Central memory CD4-positive, alpha-beta T cell (primary cell): Measurements from ENCODE around the gene PTCH1.

ENCODE experiments used
- DNase-seq: peaks from one replicate; pipeline ENCODE4 v3.0.0; 2022
- total RNA-seq, 3 experiments: gene quantifications; one replicate each; lab custom pipeline; 2026; lab: John Stamatoyannopoulos, UW

Gene PTCH1
- 3.3 to 21.0 (median 10.1) reads per million in 3 experiments for total RNA-seq

DNA sequence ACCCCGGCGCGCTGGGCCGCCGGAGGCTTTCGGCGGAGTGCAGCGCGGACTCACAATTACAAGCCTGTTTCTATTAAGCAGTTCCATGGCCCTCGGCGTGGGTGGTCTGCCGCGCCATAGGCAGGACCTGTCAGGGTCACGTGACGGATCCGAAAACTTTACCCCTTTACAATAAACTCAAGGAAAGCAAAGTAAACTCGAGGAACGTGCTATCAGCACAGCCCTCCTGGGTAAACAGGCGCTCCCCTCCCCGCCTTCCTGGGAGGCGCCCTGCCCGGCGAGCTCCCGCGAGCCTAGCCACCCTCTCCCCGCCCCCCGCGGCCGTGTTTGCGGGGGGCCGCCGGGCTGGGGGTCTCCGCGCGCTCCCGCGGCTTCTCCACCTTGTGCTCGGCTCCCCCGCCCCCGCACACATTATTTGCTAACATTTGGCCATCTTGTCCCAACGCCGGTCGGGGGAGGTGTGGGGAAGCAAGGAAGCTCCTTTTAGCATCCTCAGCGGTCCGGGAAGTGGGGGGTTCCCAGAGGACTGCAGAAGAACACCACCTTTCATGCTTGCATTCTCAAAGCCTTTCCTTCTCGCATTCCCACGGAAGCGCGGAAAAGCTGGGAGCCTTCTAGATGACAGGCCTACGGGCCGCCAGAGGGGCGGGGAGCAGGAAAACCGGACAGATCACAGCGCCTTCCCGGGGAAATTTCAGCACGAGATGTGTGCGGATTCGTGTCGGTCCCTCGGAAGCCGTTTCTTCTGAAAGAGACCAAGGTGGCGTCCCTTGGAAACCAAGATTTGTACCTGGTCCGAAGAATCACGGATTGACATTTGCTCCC is at the start of gene PTCH1:
TSS of gene PTCH1 (minus strand) at position 238 of the 825 bp plus-strand sequence.
- peak; percentile 37 for DNase-seq

GRCh38 chr9:95565982-95566381 is 49.2 kb upstream of the PTCH1 start:
- DNase-seq = no peak

- no peak for DNase-seq
Measured at GRCh38 chr9:95561913-95562312, 45.1 kb upstream of the PTCH1 start.

- DNase-seq = no peak
Measured at GRCh38 chr9:95557142-95557541, 40.4 kb upstream of the PTCH1 start.

DNA sequence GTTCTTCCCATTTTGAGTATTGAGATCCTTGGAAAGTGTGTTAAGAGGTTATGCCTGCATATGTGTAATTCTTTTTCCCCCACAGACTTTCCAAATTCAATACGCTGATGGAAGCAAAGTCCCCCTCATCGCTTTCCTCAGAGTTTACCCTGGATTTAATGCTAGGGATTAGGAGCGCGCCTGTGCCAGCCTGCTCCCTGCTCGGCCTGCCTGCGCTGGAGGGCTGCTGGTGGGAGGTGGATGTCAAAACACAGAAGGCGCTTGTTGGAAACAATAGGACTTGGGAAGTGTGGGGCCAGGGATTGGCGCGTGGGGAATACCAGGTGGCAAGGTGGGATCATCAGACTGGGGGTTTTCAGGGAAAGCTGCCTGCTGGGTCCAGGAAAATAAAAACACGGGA is 39.8 kb upstream of the PTCH1 start:
- no peak for DNase-seq

GRCh38 chr9:95552814-95553546 is 36.2 kb upstream of the PTCH1 start:
- DNase-seq = no peak

GRCh38 chr9:95552255-95552654 is 35.5 kb upstream of the PTCH1 start:
- no peak for DNase-seq

DNA sequence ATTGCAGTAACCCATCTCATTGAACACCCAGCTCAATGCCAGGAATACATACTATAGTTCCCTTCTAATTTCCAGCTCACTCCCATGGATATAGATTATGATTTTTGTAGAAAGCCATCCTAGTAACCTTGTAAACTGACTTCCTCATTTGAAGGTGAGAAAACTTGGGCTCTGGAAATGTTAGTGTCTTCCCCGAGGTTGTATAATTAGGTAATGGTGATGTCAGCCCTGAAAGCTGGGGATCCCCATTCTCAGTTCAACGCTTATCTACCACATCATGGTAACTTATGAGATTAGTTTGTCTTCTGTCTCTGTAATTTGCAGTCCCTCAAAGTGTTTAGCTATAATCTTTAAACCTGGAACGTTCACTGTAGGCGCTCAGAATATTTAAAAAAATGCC is 34.6 kb upstream of the PTCH1 start:
- no peak for DNase-seq

- DNase-seq = no peak
Measured at GRCh38 chr9:95545831-95546567, 29.2 kb upstream of the PTCH1 start.

- DNase-seq = no peak
Measured at GRCh38 chr9:95533996-95534680, 17.4 kb upstream of the PTCH1 start.

DNA sequence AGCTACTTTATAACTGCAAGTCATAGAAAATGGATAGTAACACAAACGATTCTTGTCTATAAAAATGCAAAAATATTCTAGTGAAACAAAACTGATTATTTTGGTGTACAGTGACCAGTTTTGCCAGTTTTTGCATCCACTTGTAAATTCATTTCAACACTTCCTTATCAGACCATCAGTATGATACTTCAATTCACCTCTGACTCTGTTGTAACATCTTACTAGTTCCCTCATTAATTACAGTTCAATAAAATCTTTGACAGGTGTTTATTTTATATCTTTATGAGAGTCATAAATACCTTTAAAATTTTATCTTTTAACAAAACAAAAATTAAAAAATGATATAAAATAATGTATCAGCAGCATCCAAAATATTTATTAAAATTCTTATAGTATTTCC is 13.1 kb upstream of the PTCH1 start:
- no peak for DNase-seq

GRCh38 chr9:95528908-95529502 is 12.2 kb upstream of the PTCH1 start:
- no peak for DNase-seq

- no peak for DNase-seq
Measured at GRCh38 chr9:95522871-95523370, 6.2 kb upstream of the PTCH1 start.

DNA sequence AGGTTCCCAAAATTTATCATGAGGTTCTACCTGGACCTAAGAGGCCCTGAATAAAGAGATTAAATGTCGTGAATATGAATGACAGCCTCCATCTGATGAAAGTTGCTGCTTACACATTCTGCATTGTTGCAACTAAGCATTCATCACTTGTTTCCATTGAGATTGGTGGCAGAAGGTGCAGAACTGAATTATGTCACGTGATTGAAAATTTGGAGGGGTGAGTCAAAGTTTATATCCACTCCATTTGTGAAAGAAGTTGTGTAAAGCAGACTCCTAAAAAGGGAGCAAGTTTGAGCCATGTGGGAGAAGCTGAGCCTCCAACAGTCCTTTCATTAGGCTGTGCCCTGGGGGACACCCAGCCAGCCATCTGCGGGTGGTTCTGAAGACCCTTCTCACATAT is 4.9 kb upstream of the PTCH1 start:
- DNase-seq = no peak

DNA sequence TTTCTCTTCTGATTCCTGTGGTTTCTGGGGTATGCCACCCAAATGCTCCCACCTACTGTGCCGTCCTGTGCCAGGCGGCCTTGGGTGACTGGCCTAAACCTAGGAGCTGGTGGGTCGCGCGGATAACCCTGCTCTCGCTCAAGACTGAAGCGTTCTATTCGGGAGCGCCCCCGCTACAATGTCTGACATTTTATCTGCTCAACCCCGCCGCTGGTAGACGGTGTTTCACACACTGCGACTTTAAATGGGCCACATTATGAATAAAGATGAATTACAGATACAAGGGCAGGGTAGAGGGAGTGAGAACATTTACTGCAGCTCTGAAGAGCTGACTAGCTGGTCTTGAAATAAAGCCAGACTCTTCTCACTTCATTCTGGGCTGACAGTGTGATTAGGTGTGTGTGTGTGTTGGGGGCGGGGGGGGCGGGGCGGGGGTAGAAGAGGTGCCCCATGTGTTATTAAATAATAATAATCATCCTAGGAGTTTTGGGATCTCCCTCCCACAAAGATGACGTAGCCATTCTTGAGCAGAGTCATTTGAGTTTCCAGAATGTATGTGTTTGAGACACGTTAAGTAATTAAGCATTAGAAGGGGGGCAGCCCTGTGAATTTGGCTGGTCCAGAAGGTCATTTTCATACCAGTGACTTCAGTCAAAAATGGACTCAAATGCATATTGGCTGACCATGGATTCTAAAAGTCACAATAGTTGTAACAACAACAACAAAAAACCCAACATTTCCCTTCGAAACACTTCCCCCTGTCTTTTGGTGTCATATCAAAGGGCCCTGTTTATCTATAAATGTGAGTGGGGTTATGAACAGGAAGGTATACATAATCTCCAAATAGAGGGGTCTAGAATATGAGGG is 1.0 kb upstream of the PTCH1 start:
- DNase-seq = no peak

GRCh38 chr9:95516221-95516733 is 494 bp downstream of the PTCH1 start:
- DNase-seq = peak; percentile 5

DNA sequence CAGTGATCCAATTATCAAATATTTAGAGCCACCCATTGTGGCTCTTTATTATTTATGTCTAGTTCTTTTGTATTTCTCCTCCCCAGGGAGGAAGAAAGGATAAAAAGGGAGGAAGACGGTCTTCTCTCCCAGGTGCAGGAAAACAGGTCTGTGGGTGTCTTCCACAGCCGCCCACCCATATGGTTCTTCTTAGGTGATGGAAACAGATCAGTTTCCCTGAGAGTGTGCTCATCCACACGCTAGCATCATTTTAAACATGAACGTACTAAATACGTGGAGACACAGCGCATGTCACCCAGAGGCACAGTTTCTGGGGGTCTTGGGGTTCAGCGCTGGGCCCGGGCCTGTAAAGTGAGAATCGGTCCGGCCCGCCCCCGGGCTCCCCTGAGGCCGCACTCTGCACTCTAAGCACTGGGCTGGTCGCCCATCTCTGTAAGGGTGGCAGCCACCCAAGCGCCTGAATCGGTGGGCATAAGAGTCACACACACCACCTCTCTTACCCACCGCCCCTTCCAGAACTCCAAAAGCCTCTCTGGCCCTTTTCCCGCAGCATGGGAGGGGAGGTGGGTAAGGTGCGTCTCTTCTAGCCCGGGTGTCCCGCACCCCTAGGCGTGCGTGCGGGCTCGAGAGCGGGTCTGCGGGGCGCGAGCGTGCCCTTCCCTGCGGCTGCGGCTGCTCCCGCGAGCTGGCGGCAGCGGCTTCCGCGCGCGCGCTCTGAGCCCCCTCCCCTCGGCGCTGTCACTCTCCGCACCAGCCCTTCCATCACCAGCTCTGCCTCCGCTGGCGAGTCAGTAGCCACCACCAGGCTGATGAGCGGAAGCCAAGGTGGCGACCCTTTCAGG is 1.3 kb downstream of the PTCH1 start:
- DNase-seq = peak; percentile 26

DNA sequence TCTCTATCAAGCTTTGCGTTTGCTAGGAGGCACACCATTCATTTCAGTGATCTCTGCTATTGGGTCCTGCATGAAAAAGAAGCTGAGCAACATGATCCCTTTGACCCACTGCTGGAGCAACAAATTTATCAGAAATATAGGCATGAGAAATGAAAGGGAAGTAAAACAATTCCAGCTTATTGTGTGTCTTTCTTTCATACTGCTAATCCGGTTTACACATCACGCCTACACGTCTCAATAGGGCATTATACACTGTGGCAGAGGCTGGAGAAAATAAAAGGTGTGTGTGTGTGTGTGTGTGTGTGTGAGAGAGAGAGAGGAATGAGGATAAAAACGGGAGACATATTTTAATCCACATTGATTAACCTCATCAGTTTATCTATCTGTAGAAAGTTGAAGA is 2.4 kb downstream of the PTCH1 start:
- DNase-seq = no peak

DNA sequence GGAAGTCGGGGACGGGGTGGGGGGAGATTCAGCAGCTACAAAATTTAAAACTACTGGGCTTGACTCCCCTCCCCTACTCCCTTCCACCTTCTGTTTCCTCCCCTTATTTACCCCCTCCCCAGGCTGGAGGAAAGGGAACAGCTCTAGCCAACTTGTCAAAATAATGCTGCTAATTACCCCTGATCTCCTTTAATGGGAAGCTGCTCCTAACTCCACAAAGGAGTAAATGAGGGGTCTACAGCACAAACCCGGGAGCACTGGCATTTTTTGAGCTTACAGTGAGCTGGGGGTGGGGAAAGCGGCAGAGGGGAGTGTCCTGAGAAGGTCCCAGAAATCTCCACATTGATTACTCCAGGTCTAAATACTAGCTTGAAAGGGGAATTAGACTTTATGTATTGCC is 3.1 kb downstream of the PTCH1 start:
- DNase-seq = no peak

DNA sequence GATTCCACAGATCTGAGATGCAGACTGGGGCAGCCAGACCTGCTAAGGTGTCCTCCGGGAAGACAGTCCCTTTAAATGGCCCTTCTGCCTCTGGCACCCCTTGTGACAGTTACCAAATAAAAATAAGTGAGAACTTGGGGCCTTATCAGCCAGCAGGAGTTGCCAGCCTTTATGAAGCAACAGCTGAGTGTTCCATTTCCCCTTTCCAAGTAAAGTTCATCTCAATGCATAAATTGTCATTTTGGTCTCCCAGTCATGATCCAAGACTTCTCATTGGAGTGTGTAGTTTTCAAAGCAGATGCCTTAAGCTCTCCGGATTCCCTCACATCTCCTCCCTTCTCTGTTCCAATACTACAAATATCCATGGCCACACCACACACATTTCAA is 4.1 kb downstream of the PTCH1 start:
- no peak for DNase-seq
